Immature natural killer cell (primary cell): ENCODE results near the gene ZIK1. TPM values are rescaled to one million over a fixed set of nuclear protein-coding genes. Genes with fewer than 3 reads are reported as not detected.
A peak's percentile ranks its signal among the peaks of the same experiment; 100 is the strongest.

Experiments
- DNase-seq, 3 donors: peaks; one replicate each; pipeline ENCODE4 v3.0.0; 2022; ENCODE audit warnings: mixed read lengths in 1 of 3
- H3K27ac Mint-ChIP-seq, 6 donors: one replicate each; pipeline ENCODE4 v1.8.0; 2020; ENCODE audit warnings: mixed read lengths in 6 of 6, mild to moderate bottlenecking in 5 of 6, inconsistent platforms in 4 of 6, moderate library complexity in 3 of 6
- H3K27me3 Mint-ChIP-seq, 3 donors: one replicate each; pipeline ENCODE4 v1.8.0; 2020 to 2021; ENCODE audit warnings: low read depth in 3 of 3, mild to moderate bottlenecking in 3 of 3, mixed read lengths in 3 of 3, moderate library complexity in 3 of 3, inconsistent platforms in 1 of 3
- H3K36me3 Mint-ChIP-seq, 3 donors: one replicate each; pipeline ENCODE4 v1.8.0; 2020; ENCODE audit warnings: mixed read lengths in 3 of 3, inconsistent platforms in 2 of 3, mild to moderate bottlenecking in 2 of 3
- H3K4me1 Mint-ChIP-seq, 2 donors: one replicate each; pipeline ENCODE4 v1.8.0; 2020; ENCODE audit warnings: inconsistent platforms in 2 of 2, mild to moderate bottlenecking in 2 of 2, mixed read lengths in 2 of 2, moderate library complexity in 1 of 2
- H3K4me3 Mint-ChIP-seq, 5 donors: one replicate each; pipeline ENCODE4 v1.8.0; 2020; ENCODE audit warnings: mild to moderate bottlenecking in 5 of 5, mixed read lengths in 5 of 5, inconsistent platforms in 3 of 5, moderate library complexity in 3 of 5
- H3K9me3 Mint-ChIP-seq, 6 donors: one replicate each; pipeline ENCODE4 v1.8.0; 2020; ENCODE audit warnings: mild to moderate bottlenecking in 6 of 6, mixed read lengths in 6 of 6, inconsistent platforms in 4 of 6, moderate library complexity in 3 of 6
- polyA plus RNA-seq, 3 donors: library from polyadenylated mRNA; unstranded; fragments of 300-500 nt; fragmentation: Illumina TruSeq; gene quantifications; one replicate each; pipeline ENCODE4 v1.2.3, GENCODE V29; 2021

Gene ZIK1
- polyA plus RNA-seq, 3 donors from 2014 or later = 4.0 to 8.9 (median 5.5) TPM

DNA sequence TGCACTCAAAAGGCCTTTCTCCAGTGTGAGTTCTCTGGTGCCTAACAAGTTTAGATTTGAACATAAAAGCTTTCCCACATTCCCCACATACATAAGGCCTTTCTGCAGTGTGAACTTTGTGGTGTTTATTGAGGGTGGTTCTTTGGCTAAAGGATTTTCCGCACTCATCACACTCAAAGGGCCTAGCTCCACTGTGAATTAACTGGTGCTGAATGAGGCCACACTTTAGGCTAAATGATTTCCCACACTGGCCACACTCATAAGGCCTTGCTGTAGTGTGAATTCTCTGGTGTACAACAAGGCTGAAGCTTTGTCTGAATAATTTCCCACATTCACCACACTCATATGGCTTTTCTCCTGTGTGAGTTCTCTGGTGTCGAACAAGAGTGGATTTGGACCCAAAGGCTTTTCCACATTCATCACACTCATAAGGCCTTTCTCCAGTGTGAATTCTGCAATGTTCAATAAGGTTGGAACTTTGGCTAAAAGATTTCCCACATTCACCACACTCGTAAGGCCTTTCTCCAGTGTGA, 11.5 kb upstream of the ZIK1 start:
- H3K4me3 Mint-ChIP-seq = no peak overlapping the region

DNA sequence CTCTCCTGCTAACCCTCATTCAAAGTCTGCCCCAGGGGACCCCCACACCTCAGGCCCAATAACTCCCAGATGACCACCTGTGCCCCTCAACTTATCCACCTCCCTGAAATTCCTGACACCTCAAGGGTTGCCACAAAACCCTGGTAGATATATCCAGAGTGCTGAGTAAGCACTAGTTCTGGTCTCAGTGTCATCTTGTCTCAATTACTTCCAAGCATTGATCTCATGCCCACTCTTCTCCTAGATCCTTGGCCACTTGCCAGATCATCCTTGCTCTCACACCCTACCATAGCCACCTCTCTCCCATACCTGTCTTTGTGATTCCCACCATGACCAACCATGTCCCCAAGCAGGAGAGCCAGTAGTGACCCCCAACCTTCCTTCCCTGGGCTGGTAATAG, 7.3 kb upstream of the ZIK1 start:
- Mint-ChIP-seq H3K4me1 (peaks cover 22 to 32% of the 10 kb centered on the region in 2 donors), H3K9me3 (peaks cover 40 to 72% (median 64%) of the 10 kb centered on the region in 6 donors), H3K27me3 (peaks cover 3 to 7% (median 3%) of the 10 kb centered on the region in 3 donors), H3K36me3 (peaks cover 57 to 60% (median 58%) of the 10 kb centered on the region in 3 donors), H3K27ac (peak overlapping the region in 2 of 6 donors; percentile 3 to 25), H3K4me3 (peak overlapping the region; percentile 24 to 71 (median 61))
- no peak for DNase-seq

More for the DNA sequence above, 11.5 kb upstream of the ZIK1 start:
- Mint-ChIP-seq H3K27me3 (peaks cover 0 to 5% (median 3%) of the 10 kb centered on the region in 3 donors), H3K4me1 (peaks cover 8 to 11% of the 10 kb centered on the region in 2 donors), H3K27ac (no peak overlapping the region), H3K9me3 (peaks cover 61 to 99% (median 90%) of the 10 kb centered on the region in 6 donors), H3K36me3 (peaks cover 57 to 64% (median 60%) of the 10 kb centered on the region in 3 donors)
- DNase-seq = no peak

DNA sequence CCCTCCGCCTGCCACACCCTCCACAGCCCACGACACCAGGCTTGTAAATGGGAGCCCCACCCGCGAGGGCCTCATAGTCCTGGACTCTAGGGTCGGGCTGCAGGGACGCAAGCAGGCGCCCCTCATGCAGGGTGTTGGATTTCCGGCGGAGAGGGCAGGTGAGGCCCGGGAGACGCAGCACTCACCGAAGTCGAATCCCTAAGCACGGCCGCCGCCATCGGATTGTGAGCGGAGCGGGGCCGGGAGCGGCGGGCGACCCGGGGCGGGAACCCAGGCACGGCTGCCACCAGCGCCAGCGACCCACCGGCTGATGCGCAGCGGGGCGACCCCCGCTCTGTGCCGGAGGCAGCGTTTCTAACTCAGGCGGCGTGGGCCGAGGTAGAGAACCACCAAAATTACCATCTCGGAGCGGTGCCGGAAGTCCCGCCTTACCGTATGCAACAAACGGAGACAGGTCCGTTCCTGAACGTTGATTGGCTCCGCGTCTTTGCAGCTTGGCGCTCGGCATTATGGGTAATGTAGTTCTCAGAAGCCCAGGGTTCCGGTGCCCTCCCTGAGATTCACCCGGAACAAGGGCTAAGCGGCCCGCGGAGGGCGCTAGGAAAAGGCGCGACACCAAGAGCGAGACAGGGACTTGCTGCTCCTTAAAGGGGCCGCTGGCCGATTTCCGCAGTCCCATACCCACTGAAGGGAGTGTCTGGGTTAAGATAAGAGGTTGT, 5.3 kb upstream of the ZIK1 start, which contains the start of gene ZNF416:
ZNF416 (minus strand) TSS at position 425 of the 719 bp plus-strand sequence; CDS start at position 218, 207 bp downstream.
- peaks cover 25 to 35% of the 10 kb centered on the region in 2 donors for H3K4me1 Mint-ChIP-seq
- peaks cover 27 to 60% (median 49%) of the 10 kb centered on the region in 6 donors for H3K9me3 Mint-ChIP-seq
- H3K4me3 Mint-ChIP-seq = peak within 1 kb of the TSS; percentile 79 to 89 (median 86)
- H3K36me3 Mint-ChIP-seq = peaks cover 41 to 51% (median 44%) of the 10 kb centered on the region in 3 donors
- H3K27me3 Mint-ChIP-seq = peaks cover 5 to 7% (median 5%) of the 10 kb centered on the region in 3 donors
- H3K27ac Mint-ChIP-seq = peak within 1 kb of the TSS; percentile 73 to 91 (median 86)
- DNase-seq = peak; percentile 94 to 96 (median 95)

DNA sequence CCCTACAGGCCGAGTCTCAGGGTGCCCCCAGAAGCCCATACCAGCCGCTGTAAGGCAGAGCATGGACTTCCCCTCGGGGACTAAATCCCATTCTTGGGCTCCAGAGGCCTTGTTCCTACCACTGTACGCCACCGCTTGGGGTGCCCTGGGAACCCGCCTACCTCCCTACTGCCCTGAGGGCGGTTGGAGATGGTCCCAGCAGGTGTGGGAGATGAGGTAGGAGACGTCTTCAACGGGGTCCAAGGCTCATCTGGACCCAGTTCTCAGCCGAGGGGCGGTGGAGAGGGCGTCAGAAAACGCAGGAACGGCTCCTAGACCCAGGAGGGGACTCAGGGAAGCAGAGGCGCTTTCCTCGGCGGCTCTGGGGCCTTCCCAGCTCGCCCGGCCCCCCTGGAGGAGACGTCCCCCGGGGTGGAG, 833 bp upstream of the ZIK1 start:
- no peak overlapping the region for H3K27ac Mint-ChIP-seq
- H3K27me3 Mint-ChIP-seq = peaks cover 6 to 12% (median 10%) of the 10 kb centered on the region in 3 donors
- DNase-seq = no peak
- peaks cover 29 to 35% of the 10 kb centered on the region in 2 donors for H3K4me1 Mint-ChIP-seq
- H3K4me3 Mint-ChIP-seq = peak overlapping the region in 3 of 5 donors; percentile 27 to 93 (median 38)
- H3K9me3 Mint-ChIP-seq = peaks cover 18 to 55% (median 42%) of the 10 kb centered on the region in 6 donors
- H3K36me3 Mint-ChIP-seq = peaks cover 28 to 46% (median 36%) of the 10 kb centered on the region in 3 donors

DNA sequence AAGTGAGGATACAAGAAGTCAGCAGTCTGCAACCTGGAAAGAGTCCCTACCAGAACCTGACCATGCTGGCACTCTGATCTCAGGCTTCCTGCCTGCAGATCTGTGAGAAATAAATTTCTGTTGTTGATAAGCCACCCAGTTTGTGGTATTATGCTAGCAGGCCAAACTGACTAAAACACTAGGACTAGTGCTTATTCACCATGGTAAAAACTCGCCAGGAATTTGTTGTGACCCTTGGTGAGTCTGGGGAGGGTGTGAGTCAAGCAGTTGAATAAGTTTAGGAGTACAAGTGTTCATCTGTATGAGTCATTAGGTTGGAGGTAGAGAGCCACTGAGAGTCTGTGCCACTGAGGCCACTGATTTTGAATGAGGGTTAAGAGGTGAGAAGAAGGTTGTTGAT, 3.6 kb downstream of the ZIK1 start:
- peaks cover 19 to 20% of the 10 kb centered on the region in 2 donors for H3K4me1 Mint-ChIP-seq
- H3K36me3 Mint-ChIP-seq = peaks cover 57 to 74% (median 72%) of the 10 kb centered on the region in 3 donors
- peaks cover 33 to 82% (median 73%) of the 10 kb centered on the region in 6 donors for H3K9me3 Mint-ChIP-seq
- no peak for DNase-seq
- peaks cover 6 to 12% (median 6%) of the 10 kb centered on the region in 3 donors for H3K27me3 Mint-ChIP-seq
- H3K4me3 Mint-ChIP-seq = no peak overlapping the region
- no peak overlapping the region for H3K27ac Mint-ChIP-seq

DNA sequence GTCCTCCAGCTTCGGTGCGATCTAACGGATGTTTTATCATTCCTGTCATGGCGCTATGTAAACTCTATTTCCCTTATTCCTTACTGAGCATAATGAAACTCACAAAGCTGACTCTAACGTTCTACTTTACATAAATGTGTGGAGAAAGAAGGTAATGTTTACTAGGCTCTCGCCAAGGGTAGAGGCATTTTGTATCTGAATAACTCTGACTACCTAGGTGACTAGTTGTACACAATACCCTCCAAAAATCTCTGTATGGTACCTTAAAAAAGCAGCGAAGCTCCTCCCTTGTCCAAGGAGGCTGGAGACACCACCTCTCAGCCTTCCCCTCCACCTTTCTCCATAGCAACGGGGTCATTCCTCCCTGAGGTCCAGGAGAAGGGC, 15.4 kb downstream of the ZIK1 start:
- no peak for DNase-seq
- peaks cover 32 to 40% (median 36%) of the 10 kb centered on the region in 3 donors for H3K36me3 Mint-ChIP-seq
- H3K27ac Mint-ChIP-seq = peak overlapping the region in 4 of 6 donors; percentile 45 to 90 (median 86)
- H3K27me3 Mint-ChIP-seq = peaks cover 3 to 13% (median 6%) of the 10 kb centered on the region in 3 donors
- peaks cover 6 to 42% (median 31%) of the 10 kb centered on the region in 6 donors for H3K9me3 Mint-ChIP-seq
- H3K4me3 Mint-ChIP-seq = peak overlapping the region; percentile 84 to 90 (median 89)
- H3K4me1 Mint-ChIP-seq = peaks cover 21 to 22% of the 10 kb centered on the region in 2 donors

DNA sequence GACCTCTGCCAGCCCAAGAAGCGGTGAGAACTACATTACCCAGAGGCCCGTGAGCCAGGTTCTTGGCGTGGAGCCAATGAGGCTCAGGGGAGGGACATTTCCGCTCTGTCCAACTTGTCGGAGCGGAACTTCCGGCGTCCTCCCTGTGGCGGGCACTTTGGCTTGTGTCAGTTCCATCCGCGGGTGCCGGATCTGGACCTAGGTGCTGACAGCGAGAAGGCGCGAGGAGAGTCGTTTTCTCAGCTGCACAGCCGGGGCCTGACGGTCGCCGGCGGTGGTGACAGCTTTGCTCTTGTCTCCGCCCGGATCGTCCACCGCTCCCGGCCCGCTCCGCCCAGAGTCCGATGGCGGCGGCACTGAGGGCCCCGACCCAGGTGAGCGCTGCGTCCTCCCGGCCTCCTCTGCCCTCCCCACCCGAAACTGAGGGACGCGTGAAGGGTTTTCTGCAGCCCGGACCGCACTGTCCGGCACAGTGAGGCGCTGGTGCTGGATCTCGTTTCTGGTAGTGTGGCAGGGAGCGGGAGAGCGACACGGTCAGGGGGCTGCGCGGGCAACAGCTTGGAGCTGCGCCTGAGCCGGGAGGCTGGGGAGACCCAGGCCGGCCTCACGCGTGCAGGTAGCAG, 15.9 kb downstream of the ZIK1 start, which contains the start of gene ZNF530:
ZNF530 (plus strand) TSS at position 125 of the 623 bp plus-strand sequence. CDS start 4,461 bp downstream, outside the sequence.
- Mint-ChIP-seq H3K27ac (peak within 1 kb of the TSS in 4 of 6 donors; percentile 45 to 90 (median 86)), H3K36me3 (peaks cover 37 to 45% (median 41%) of the 10 kb centered on the region in 3 donors), H3K4me3 (peak within 1 kb of the TSS; percentile 84 to 90 (median 89)), H3K4me1 (peaks cover 21 to 22% of the 10 kb centered on the region in 2 donors), H3K9me3 (peaks cover 6 to 42% (median 32%) of the 10 kb centered on the region in 6 donors), H3K27me3 (peaks cover 3 to 13% (median 6%) of the 10 kb centered on the region in 3 donors)
- DNase-seq = peak; percentile 83 to 88 (median 87)

DNA sequence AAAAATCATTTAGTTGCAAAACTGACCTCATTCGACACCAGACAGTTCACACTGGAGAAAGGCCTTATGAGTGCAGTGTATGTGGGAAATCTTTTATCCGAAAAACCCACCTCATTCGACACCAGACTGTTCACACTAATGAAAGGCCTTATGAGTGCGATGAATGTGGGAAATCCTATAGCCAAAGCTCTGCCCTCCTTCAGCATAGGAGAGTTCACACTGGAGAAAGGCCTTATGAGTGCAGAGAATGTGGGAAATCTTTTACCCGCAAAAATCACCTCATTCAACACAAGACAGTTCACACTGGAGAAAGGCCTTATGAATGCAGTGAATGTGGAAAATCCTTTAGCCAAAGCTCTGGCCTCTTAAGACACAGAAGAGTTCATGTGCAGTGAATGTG, 23.0 kb downstream of the ZIK1 start:
- Mint-ChIP-seq H3K36me3 (peaks cover 50 to 64% (median 64%) of the 10 kb centered on the region in 3 donors), H3K27me3 (peaks cover 2 to 5% (median 4%) of the 10 kb centered on the region in 3 donors), H3K4me1 (peaks cover 0 to 2% of the 10 kb centered on the region in 2 donors), H3K27ac (no peak overlapping the region), H3K9me3 (peaks cover 7 to 74% (median 52%) of the 10 kb centered on the region in 6 donors), H3K4me3 (no peak overlapping the region)
- no peak for DNase-seq

DNA sequence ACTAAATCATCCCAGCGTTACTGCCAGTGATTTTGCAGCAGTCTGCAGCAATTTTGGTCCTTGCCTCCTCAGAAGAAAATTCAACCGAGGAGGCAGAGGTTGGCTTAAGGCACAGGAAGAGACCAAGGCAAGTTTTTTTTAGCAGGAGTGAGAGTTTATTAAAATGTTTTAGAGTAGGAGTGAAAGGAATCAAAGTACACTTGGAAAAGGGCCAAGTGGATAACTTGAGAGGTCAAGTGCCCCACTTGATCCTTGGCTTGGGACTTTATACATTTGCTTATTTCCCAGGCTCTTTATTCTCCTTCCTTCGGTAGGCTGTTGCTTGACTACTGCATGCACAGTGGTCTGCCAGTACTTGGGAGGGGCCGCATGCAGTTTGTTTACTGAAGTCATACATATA, 27.2 kb downstream of the ZIK1 start:
- H3K36me3 Mint-ChIP-seq = peaks cover 36 to 43% (median 40%) of the 10 kb centered on the region in 3 donors
- peaks cover 21 to 25% of the 10 kb centered on the region in 2 donors for H3K4me1 Mint-ChIP-seq
- DNase-seq = no peak
- no peak overlapping the region for H3K27ac Mint-ChIP-seq
- peaks cover 13 to 63% (median 42%) of the 10 kb centered on the region in 6 donors for H3K9me3 Mint-ChIP-seq
- no peak overlapping the region for H3K4me3 Mint-ChIP-seq
- peaks cover 2 to 8% (median 6%) of the 10 kb centered on the region in 3 donors for H3K27me3 Mint-ChIP-seq

DNA sequence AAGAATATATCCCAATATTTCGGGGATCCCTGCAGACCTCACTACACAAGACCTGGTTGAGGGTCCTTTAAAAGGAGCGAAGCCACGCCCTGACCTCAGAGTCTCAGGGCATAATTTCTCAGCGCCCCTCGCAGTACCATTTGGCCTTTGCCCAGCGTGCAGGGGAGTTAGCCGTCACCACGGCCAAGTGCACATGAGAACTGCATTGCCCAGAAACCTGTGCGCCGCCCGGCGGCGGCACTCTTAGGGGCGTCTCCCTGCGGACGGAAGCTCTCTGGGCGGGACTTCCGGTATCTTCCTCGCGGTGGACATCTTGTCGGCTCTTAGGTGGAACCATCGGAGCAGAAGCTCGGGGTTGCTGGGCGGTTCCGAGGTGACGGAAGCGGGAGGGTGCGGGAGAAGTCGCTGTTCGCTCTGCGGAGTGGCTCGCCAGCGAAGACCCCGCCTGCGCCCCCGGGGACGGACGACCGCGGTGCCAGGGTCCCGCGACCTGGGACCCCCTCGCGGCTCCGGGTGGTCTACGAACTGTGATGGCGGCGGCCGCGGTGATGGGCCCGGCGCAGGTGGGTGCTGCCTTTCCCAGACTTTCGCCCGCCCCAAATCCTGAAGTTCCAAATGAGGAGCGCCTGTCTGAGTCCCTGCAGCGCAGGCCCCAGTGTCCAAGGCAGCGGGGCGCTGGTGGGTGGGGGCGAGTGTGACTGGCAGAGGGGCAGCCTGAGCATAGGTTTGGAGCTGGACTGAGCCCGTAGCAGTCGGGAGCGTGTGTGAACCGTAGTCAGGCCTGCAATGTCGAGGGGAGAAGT, 30.2 kb downstream of the ZIK1 start, which contains the start of gene ZNF134:
ZNF134 (plus strand) TSS at position 302 of the 803 bp plus-strand sequence. CDS start 5,227 bp downstream, outside the sequence.
- peak; percentile 82 to 86 (median 86) for DNase-seq
- peaks cover 3 to 11% (median 8%) of the 10 kb centered on the region in 3 donors for H3K27me3 Mint-ChIP-seq
- peaks cover 31 to 46% of the 10 kb centered on the region in 2 donors for H3K4me1 Mint-ChIP-seq
- peak within 1 kb of the TSS; percentile 88 to 93 (median 92) for H3K4me3 Mint-ChIP-seq
- peaks cover 32 to 67% (median 53%) of the 10 kb centered on the region in 6 donors for H3K9me3 Mint-ChIP-seq
- peaks cover 46 to 48% (median 47%) of the 10 kb centered on the region in 3 donors for H3K36me3 Mint-ChIP-seq
- H3K27ac Mint-ChIP-seq = peak within 1 kb of the TSS; percentile 34 to 87 (median 78)

DNA sequence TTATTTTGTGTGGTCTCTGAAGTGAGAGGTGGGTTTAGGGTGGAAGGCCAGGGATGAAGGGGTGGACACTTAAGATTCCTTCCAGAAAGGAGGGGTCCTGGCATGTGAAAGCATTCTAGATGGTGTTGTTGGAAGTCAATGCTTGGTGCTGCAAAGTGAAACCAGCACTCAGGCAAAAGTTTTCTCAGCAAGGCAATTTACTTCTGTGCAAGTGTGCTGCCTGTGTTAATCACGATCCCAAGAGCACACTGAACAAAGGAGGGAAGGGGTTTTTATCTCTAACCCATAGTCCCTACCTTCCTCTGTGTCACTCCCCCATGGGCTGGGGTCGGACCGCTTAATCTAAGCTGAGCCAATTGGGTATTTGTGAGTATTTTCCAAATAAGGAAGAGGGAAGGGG, 31.4 kb downstream of the ZIK1 start:
- Mint-ChIP-seq H3K9me3 (peaks cover 44 to 79% (median 65%) of the 10 kb centered on the region in 6 donors), H3K27ac (peak overlapping the region; percentile 34 to 84 (median 58)), H3K4me3 (peak overlapping the region; percentile 88 to 93 (median 92)), H3K4me1 (peaks cover 32 to 52% of the 10 kb centered on the region in 2 donors), H3K27me3 (peaks cover 4 to 11% (median 8%) of the 10 kb centered on the region in 3 donors), H3K36me3 (peaks cover 58 to 60% (median 59%) of the 10 kb centered on the region in 3 donors)
- no peak for DNase-seq

DNA sequence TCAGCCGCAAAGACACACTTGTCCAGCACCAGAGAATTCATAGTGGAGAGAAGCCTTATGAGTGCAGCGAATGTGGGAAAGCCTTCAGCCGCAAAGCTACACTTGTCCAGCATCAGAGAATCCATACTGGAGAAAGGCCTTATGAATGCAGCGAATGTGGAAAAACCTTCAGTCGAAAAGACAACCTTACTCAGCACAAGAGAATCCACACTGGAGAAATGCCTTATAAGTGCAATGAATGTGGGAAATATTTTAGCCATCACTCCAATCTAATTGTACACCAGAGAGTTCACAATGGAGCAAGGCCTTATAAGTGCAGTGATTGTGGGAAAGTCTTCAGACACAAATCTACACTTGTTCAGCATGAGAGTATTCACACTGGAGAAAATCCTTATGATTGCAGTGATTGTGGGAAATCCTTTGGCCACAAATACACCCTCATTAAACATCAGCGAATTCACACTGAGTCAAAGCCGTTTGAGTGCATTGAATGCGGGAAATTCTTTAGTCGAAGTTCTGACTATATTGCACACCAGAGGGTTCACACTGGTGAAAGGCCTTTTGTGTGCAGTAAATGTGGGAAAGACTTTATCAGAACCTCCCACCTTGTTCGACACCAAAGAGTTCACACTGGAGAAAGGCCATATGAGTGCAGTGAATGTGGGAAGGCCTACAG, 36.9 kb downstream of the ZIK1 start:
- H3K9me3 Mint-ChIP-seq = peaks cover 56 to 99% (median 98%) of the 10 kb centered on the region in 6 donors
- no peak for DNase-seq
- peaks cover 72 to 87% (median 82%) of the 10 kb centered on the region in 3 donors for H3K36me3 Mint-ChIP-seq
- no peak overlapping the region for H3K27ac Mint-ChIP-seq
- no peak overlapping the region for H3K4me3 Mint-ChIP-seq
- peaks cover 3 to 10% (median 4%) of the 10 kb centered on the region in 3 donors for H3K27me3 Mint-ChIP-seq
- peaks cover 13 to 30% of the 10 kb centered on the region in 2 donors for H3K4me1 Mint-ChIP-seq
